ENCODE data around the gene SLC44A5.
"Not testable (repeated sequence)": the region's sequence is repeated elsewhere in the genome, so short reads cannot be mapped to it uniquely, and the experiment has no call there.

Gene SLC44A5

GRCh38 chr1:75263616-75264015, 347.3 kb downstream of the SLC44A5 start:
- Mint-ChIP-seq H3K27ac (peak overlapping the region; percentile 77), H3K4me1 (peaks cover 31% of the 10 kb centered on the region)
- H3K9me3 Mint-ChIP-seq; H3K27me3 Mint-ChIP-seq; DNase-seq (ENCODE audit: low spot score in 2 of 2); H3K4me3 Mint-ChIP-seq; ATAC-seq (ENCODE audit: low read depth); H3K36me3 Mint-ChIP-seq: not testable (repeated sequence)

- Mint-ChIP-seq H3K4me1 (peaks cover 34% of the 10 kb centered on the region), H3K27ac (peak overlapping the region; percentile 90), H3K4me3 (peak overlapping the region; percentile 63)
- H3K36me3 Mint-ChIP-seq, H3K9me3 Mint-ChIP-seq, H3K27me3 Mint-ChIP-seq: not testable (repeated sequence)
- ATAC-seq (ENCODE audit: low read depth) (peak; percentile 81), DNase-seq (ENCODE audit: low spot score in 2 of 2) (peak in 1 of 2 donors; percentile 5)
These were observed 349.0 kb downstream of the SLC44A5 start for GRCh38 chr1:75261946-75262345.

GRCh38 chr1:75258351-75258750, 352.6 kb downstream of the SLC44A5 start:
- Mint-ChIP-seq H3K27me3 (no peaks in the 10 kb centered on the region), H3K4me1 (peaks cover 34% of the 10 kb centered on the region), H3K36me3 (peaks cover 8% of the 10 kb centered on the region), H3K4me3 (no peak overlapping the region), H3K9me3 (peaks cover 2% of the 10 kb centered on the region), H3K27ac (no peak overlapping the region)
- ATAC-seq (ENCODE audit: low read depth) (no peak), DNase-seq (ENCODE audit: low spot score in 2 of 2) (no peak)

GRCh38 chr1:75257424-75257823, 353.5 kb downstream of the SLC44A5 start:
- no peak for ATAC-seq (ENCODE audit: low read depth)
- peaks cover 8% of the 10 kb centered on the region for H3K36me3 Mint-ChIP-seq
- H3K9me3 Mint-ChIP-seq: peaks cover 2% of the 10 kb centered on the region
- no peak overlapping the region for H3K27ac Mint-ChIP-seq
- H3K4me3 Mint-ChIP-seq: no peak overlapping the region
- DNase-seq (ENCODE audit: low spot score in 2 of 2): no peak
- peaks cover 30% of the 10 kb centered on the region for H3K4me1 Mint-ChIP-seq
- peaks cover 1% of the 10 kb centered on the region for H3K27me3 Mint-ChIP-seq

GRCh38 chr1:75250114-75250513, 360.8 kb downstream of the SLC44A5 start:
- H3K36me3 Mint-ChIP-seq; H3K27me3 Mint-ChIP-seq; DNase-seq (ENCODE audit: low spot score in 2 of 2); H3K4me3 Mint-ChIP-seq; ATAC-seq (ENCODE audit: low read depth); H3K4me1 Mint-ChIP-seq; H3K27ac Mint-ChIP-seq; H3K9me3 Mint-ChIP-seq: not testable (repeated sequence)

- ATAC-seq (ENCODE audit: low read depth) (no peak), DNase-seq (ENCODE audit: low spot score in 2 of 2) (no peak)
- no peaks in the 10 kb centered on the region for H3K36me3 Mint-ChIP-seq
- no peaks in the 10 kb centered on the region for H3K27me3 Mint-ChIP-seq
- no peak overlapping the region for H3K27ac Mint-ChIP-seq
- no peaks in the 10 kb centered on the region for H3K9me3 Mint-ChIP-seq
- H3K4me1 Mint-ChIP-seq: peaks cover 6% of the 10 kb centered on the region
- no peak overlapping the region for H3K4me3 Mint-ChIP-seq
These were observed 365.7 kb downstream of the SLC44A5 start for GRCh38 chr1:75245239-75245638.

- Mint-ChIP-seq H3K4me1 (peaks cover 6% of the 10 kb centered on the region), H3K36me3 (no peaks in the 10 kb centered on the region), H3K9me3 (no peaks in the 10 kb centered on the region), H3K4me3 (no peak overlapping the region), H3K27me3 (no peaks in the 10 kb centered on the region), H3K27ac (no peak overlapping the region)
- DNase-seq (ENCODE audit: low spot score in 2 of 2) (no peak), ATAC-seq (ENCODE audit: low read depth) (no peak)
These were observed 367.8 kb downstream of the SLC44A5 start for GRCh38 chr1:75243124-75243523.

- Mint-ChIP-seq H3K36me3 (no peaks in the 10 kb centered on the region), H3K27ac (no peak overlapping the region), H3K4me3 (no peak overlapping the region), H3K27me3 (no peaks in the 10 kb centered on the region), H3K9me3 (no peaks in the 10 kb centered on the region), H3K4me1 (no peaks in the 10 kb centered on the region)
- ATAC-seq (ENCODE audit: low read depth) (no peak), DNase-seq (ENCODE audit: low spot score in 2 of 2) (no peak)
These were observed 373.6 kb downstream of the SLC44A5 start for GRCh38 chr1:75237316-75237715.

- no peak overlapping the region for H3K4me3 Mint-ChIP-seq
- ATAC-seq (ENCODE audit: low read depth): no peak
- H3K9me3 Mint-ChIP-seq: no peaks in the 10 kb centered on the region
- H3K36me3 Mint-ChIP-seq: no peaks in the 10 kb centered on the region
- H3K4me1 Mint-ChIP-seq: no peaks in the 10 kb centered on the region
- H3K27ac Mint-ChIP-seq: no peak overlapping the region
- no peak for DNase-seq (ENCODE audit: low spot score in 2 of 2)
- H3K27me3 Mint-ChIP-seq: peaks cover 1% of the 10 kb centered on the region
These were observed 376.4 kb downstream of the SLC44A5 start for GRCh38 chr1:75234562-75234961.

- Mint-ChIP-seq H3K4me3 (no peak overlapping the region), H3K27me3 (peaks cover 1% of the 10 kb centered on the region), H3K4me1 (no peaks in the 10 kb centered on the region), H3K36me3 (no peaks in the 10 kb centered on the region), H3K9me3 (no peaks in the 10 kb centered on the region), H3K27ac (no peak overlapping the region)
- ATAC-seq (ENCODE audit: low read depth) (peak; percentile 86), DNase-seq (ENCODE audit: low spot score in 2 of 2) (peak in 1 of 2 donors; percentile 27)
These were observed 377.5 kb downstream of the SLC44A5 start for GRCh38 chr1:75233302-75233929.

- Mint-ChIP-seq H3K27ac (no peak overlapping the region), H3K27me3 (peaks cover 3% of the 10 kb centered on the region), H3K4me1 (peaks cover 2% of the 10 kb centered on the region), H3K9me3 (no peaks in the 10 kb centered on the region), H3K36me3 (no peaks in the 10 kb centered on the region), H3K4me3 (no peak overlapping the region)
- DNase-seq (ENCODE audit: low spot score in 2 of 2): no peak
- ATAC-seq (ENCODE audit: low read depth): peak; percentile 35
These were observed 390.8 kb downstream of the SLC44A5 start for GRCh38 chr1:75220072-75220471.

- Mint-ChIP-seq H3K4me3 (no peak overlapping the region), H3K4me1 (no peaks in the 10 kb centered on the region), H3K27ac (no peak overlapping the region), H3K27me3 (peaks cover 1% of the 10 kb centered on the region), H3K9me3 (no peaks in the 10 kb centered on the region), H3K36me3 (no peaks in the 10 kb centered on the region)
- no peak for DNase-seq (ENCODE audit: low spot score in 2 of 2)
- no peak for ATAC-seq (ENCODE audit: low read depth)
These were observed 396.9 kb downstream of the SLC44A5 start for GRCh38 chr1:75214017-75214416.

- no peaks in the 10 kb centered on the region for H3K9me3 Mint-ChIP-seq
- H3K4me1 Mint-ChIP-seq: no peaks in the 10 kb centered on the region
- no peak overlapping the region for H3K27ac Mint-ChIP-seq
- no peaks in the 10 kb centered on the region for H3K27me3 Mint-ChIP-seq
- H3K4me3 Mint-ChIP-seq: no peak overlapping the region
- no peaks in the 10 kb centered on the region for H3K36me3 Mint-ChIP-seq
- ATAC-seq (ENCODE audit: low read depth) (no peak), DNase-seq (ENCODE audit: low spot score in 2 of 2) (no peak)
These were observed 399.3 kb downstream of the SLC44A5 start for GRCh38 chr1:75211648-75212047.

- Mint-ChIP-seq H3K4me1 (no peaks in the 10 kb centered on the region), H3K27me3 (no peaks in the 10 kb centered on the region), H3K4me3 (no peak overlapping the region), H3K36me3 (no peaks in the 10 kb centered on the region), H3K9me3 (no peaks in the 10 kb centered on the region), H3K27ac (no peak overlapping the region)
- ATAC-seq (ENCODE audit: low read depth) (no peak), DNase-seq (ENCODE audit: low spot score in 2 of 2) (no peak)
These were observed 402.1 kb downstream of the SLC44A5 start for GRCh38 chr1:75208862-75209261.

Measured in memory B cell (primary cell).